HuH-7 (cell line): Measurements from ENCODE around the gene SHISA6.

Source experiments
- DNase-seq: peaks from one replicate; pipeline ENCODE4 v3.0.0; 2011; ENCODE audit warnings: low spot score

The SHISA6 gene

GRCh38 chr17:11545002-11545401 lies 304.0 kb downstream of the SHISA6 start:
- DNase-seq: no peak

- DNase-seq: no peak
These were observed 304.7 kb downstream of the SHISA6 start for GRCh38 chr17:11545696-11546095.

DNA sequence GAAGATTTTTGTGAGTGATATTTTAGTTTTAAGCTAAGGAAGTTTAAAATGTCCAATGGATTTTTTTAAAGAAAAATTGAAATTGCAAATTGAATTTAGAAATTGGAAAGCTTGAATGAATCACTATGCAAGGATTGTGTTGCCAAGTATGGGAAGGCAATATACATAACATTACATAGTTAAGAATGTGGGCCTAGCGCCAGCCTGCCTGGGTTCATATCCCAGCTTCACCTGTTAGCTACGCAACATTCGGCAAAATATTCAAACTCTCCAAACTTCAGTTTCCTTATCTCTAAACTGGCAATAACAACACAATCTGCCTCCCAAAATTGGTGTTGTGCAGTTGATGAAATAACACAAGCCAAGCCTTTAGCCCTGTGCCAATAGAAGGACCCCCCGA lies 306.8 kb downstream of the SHISA6 start:
- no peak for DNase-seq

GRCh38 chr17:11548398-11548797 lies 307.4 kb downstream of the SHISA6 start:
- DNase-seq: no peak

GRCh38 chr17:11550431-11550830 lies 309.4 kb downstream of the SHISA6 start:
- DNase-seq: no peak

DNA sequence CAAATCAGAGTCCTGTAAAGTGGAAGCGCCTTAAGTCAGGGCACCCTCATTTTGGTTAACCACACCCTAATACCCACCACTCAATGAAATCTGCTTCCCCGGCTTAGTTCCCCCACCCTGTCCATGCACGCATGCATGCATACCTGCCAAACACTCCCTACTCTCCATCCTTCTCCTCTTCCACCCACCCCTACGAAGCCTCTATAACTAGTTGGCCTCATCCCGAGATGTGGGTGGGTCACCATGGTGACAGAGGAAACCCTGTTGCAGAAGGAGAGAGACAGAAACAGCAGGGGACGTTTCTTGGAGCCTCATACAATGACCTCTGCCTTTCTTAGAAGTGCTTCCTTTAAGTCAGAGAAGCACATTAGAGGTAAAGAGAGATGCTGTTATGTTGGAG lies 310.4 kb downstream of the SHISA6 start:
- no peak for DNase-seq

GRCh38 chr17:11553135-11553534 lies 312.1 kb downstream of the SHISA6 start:
- DNase-seq: no peak

DNA sequence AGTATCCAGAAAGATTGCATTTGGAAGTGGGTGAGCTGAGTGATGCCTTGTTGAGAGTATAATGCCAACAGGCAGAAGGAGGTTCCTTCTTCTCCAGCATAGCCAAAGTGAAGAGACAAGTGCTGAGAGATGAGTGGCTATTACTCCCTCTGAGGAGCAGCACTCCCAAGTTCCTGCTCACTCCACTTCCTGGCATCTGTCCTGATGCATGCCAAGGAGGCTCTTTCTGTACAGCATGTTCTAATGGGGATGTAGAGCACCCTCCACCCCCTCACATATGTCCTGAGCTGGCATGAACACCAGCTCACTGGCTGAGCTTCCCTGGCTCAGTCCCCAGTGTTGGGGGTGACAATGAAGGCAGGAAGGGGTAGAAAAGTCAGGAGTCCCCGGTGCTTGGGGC lies 313.0 kb downstream of the SHISA6 start:
- DNase-seq: no peak

DNA sequence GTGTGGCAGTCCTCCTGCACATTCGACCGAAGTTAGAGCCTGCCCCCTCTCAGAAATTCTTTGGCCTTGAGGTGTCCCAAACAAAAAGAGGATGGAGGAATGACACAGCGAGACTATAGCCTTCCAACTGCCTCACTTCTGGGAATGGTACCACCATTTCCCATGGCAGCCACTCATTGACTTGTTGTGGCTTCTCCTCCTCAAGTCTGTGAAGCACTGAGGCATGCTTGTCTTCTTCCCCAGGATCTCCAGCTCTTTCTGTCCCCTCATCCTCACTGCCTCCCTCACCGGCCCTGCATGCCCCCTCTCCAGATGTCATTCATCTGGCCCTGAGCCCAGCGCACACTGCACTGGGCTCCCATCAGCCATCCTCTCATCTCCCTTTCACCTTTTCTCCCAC lies 313.5 kb downstream of the SHISA6 start:
- DNase-seq: no peak

GRCh38 chr17:11555530-11555929 lies 314.5 kb downstream of the SHISA6 start:
- no peak for DNase-seq

DNA sequence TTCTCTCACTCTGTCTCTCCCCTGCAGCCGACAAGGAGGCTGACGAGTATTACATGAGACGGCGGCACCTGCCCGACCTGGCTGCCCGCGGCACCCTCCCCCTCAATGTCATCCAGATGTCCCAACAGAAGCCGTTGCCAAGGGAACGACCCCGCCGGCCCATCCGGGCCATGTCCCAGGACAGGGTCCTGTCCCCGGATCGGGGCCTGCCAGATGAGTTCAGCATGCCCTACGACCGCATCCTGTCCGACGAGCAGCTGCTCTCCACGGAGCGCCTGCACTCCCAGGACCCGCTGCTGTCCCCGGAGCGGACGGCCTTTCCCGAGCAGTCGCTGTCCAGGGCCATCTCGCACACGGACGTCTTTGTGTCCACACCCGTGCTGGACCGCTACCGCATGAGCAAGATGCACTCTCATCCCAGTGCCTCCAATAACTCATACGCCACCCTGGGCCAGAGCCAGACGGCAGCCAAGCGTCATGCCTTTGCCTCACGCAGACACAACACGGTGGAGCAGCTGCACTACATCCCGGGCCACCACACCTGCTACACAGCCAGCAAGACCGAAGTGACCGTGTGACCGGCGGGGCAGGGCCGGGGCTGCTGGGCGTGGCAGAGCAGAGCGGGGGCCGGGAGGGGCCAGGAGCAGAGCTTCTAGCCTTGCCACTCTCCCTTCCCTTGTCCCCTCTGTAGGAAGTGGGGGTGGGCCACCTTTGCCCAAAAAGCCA lies 316.9 kb downstream of the SHISA6 start:
- DNase-seq: no peak

DNA sequence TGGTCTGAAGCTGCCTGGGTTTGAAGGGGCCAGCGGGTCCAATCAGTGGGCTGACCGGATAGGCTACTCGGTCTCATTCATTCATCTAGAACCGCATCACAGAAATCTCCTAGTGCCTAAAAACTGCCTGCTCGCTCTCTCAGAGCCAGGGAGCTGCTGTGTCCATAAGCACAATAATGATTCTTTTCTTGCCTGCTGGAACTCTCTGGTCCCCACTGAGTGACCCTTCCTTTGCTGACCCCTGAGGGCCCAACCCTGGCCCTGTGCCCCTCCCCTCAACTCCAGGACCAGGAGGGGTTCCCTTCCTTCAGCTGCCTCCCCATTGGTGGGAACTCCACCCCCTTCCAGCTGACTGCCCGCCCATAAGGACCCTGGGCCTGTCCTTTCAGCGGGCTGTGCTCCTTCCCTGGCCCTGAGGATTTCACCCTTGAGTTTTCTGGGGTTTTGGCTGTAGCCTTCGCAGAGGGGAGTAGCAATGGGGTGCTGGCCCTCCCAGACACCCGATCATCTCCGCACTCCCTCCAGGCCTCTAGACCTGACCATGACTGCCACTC lies 317.7 kb downstream of the SHISA6 start:
- no peak for DNase-seq

- DNase-seq: no peak
These were observed 318.6 kb downstream of the SHISA6 start for GRCh38 chr17:11559601-11560000.

GRCh38 chr17:11561281-11561680 lies 320.3 kb downstream of the SHISA6 start:
- DNase-seq: no peak

DNA sequence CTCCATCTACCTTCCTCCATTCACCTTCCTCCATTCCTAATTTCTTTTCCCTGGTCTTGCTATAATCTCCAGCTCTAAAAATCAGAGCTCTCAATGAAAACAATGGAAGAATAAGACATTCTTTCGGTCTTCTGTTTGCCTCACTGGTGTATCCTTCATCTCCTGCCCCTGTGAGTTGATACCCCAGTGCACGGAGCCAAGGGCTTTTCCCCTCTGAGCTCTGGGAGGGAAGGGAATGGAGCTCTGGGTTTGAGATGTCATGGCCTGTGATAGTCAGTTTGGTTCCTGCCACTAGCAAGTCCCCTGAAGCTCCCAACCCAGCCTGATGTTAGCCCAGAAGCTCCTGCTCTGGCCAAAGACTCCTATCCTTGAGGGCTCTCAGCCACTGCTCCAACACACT lies 320.7 kb downstream of the SHISA6 start:
- no peak for DNase-seq

- DNase-seq: no peak
These were observed 323.8 kb downstream of the SHISA6 start for GRCh38 chr17:11564589-11565380.

GRCh38 chr17:11565591-11565990 lies 324.6 kb downstream of the SHISA6 start:
- no peak for DNase-seq

GRCh38 chr17:11578998-11579397 lies 338.0 kb downstream of the SHISA6 start:
- no peak for DNase-seq

GRCh38 chr17:11580677-11581076 lies 339.7 kb downstream of the SHISA6 start:
- no peak for DNase-seq

- DNase-seq: no peak
These were observed 341.2 kb downstream of the SHISA6 start for GRCh38 chr17:11582217-11582616.

DNA sequence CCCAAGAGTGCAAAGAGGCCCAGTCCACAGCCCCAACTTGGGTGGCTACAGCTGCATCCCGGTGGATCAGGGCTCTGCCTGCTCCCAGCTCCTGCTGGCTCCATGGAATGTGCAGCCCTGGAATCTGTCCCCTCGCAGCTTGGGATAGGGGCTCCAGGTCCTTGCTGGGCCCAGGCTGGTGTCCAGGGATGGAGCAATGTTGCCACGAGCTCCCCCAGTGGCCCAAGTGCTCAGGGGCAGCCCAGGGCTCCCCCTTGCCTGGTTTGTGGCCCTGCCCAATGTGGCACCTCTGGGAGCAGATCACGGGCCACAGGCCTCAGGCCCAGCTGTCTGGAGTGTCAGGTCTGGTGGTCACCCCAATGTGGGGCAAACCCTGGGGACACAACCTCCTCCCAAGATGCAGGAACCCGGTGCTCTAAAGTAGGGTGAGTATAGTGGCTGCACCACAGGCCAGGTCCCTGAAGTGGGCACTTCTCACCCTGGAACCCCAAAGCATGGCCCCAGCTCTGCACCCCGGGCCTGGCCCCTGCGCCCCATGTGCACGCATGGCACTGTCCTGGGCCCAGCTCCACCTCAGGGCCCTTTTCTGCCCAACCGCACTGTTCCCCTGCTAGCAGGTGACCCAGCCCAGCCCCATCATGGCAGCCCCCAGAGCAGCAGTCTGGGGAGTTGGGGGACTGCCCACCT lies 342.4 kb downstream of the SHISA6 start:
- DNase-seq: no peak

DNA sequence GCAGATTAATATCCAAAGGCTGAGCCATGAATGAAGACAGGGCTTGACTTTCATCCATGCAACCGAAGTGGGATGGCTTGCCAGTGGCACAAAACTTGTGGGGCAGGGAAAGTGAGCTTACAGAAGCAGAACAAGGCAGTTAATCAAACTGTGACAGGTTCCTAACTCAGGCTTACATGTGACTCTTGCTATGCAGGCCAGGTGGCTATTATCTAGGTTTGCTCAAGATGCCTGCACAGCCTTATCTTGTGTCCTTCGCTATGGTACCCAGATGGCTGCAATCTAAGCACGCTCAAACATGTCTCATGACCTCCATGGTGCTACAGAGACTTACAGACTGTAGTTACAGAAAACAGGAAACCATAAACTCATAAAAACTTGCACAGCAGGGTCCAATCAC lies 348.7 kb downstream of the SHISA6 start:
- no peak for DNase-seq
